Neural cell (in vitro differentiated cells): ENCODE results near the gene SLC16A1.

Experiments used
- EP300 ChIP-seq: fragments of 450-650 bp; conservative IDR thresholded peaks from 2 replicates; pipeline ENCODE4 v1.6.1; 2014; ENCODE audit warnings: antibody characterized with exemption, mild to moderate bottlenecking, moderate library complexity; ENCODE audit not compliant: poor library complexity, severe bottlenecking
- EZH2 ChIP-seq: fragments of 200-600, 300-800 bp; shearing (Covaris generic), sonication (generic); IDR thresholded peaks from 2 replicates; pipeline ENCODE4 v1.6.1; 2014; ENCODE audit warnings: antibody characterized with exemption, low read length, borderline replicate concordance, mild to moderate bottlenecking; ENCODE audit not compliant: insufficient read depth, poor library complexity, severe bottlenecking
- POLR2AphosphoS5 ChIP-seq: IDR thresholded peaks from 2 replicates; pipeline ENCODE4 v1.6.1; 2012
- SMC3 ChIP-seq: fragments of 450-650 bp; conservative IDR thresholded peaks from 2 replicates; pipeline ENCODE4 v1.6.1; 2014; ENCODE audit warnings: antibody characterized with exemption, mild to moderate bottlenecking, moderate library complexity; ENCODE audit not compliant: poor library complexity
- TAF1 ChIP-seq: IDR thresholded peaks from 2 replicates; pipeline ENCODE4 v1.6.1; 2012; ENCODE audit warnings: low read depth
- TF ChIP-seq, protein P1 (sequence below): fragments of 450-650 bp; IDR thresholded peaks from 2 replicates; pipeline ENCODE4 v1.5.1; 2014; ENCODE audit warnings: antibody characterized with exemption, mild to moderate bottlenecking, moderate library complexity; ENCODE audit not compliant: poor library complexity, severe bottlenecking
- TF ChIP-seq, protein P2 (sequence below): IDR thresholded peaks from 2 replicates; pipeline ENCODE4 v1.6.1; 2012; ENCODE audit warnings: borderline replicate concordance

DNA sequence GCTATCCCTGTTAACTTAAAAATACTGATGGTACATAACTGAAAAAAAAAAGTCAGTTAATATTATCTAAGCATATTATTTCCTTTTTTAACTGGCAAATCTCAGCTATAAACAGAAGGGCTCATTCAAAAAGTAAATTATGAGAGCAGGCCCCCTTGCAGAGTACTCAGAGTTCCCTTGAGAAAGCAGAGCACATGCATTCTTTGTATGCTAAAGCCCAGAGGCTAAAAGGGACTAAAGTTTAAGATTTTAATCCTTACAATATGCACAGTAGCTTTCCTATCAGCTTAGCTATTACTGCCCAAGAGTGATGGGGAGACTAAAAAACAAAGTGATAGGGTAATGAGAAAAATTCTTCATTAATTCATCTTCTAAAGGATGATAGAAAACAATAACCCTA is 18.5 kb downstream of the SLC16A1 start:
- TF ChIP-seq EZH2 (no peak), TAF1 (no peak), EP300 (no peak), POLR2AphosphoS5 (no peak), SMC3 (no peak)
- TF ChIP-seq, protein P1, sequence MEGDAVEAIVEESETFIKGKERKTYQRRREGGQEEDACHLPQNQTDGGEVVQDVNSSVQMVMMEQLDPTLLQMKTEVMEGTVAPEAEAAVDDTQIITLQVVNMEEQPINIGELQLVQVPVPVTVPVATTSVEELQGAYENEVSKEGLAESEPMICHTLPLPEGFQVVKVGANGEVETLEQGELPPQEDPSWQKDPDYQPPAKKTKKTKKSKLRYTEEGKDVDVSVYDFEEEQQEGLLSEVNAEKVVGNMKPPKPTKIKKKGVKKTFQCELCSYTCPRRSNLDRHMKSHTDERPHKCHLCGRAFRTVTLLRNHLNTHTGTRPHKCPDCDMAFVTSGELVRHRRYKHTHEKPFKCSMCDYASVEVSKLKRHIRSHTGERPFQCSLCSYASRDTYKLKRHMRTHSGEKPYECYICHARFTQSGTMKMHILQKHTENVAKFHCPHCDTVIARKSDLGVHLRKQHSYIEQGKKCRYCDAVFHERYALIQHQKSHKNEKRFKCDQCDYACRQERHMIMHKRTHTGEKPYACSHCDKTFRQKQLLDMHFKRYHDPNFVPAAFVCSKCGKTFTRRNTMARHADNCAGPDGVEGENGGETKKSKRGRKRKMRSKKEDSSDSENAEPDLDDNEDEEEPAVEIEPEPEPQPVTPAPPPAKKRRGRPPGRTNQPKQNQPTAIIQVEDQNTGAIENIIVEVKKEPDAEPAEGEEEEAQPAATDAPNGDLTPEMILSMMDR: no peak
- TF ChIP-seq, protein P2, sequence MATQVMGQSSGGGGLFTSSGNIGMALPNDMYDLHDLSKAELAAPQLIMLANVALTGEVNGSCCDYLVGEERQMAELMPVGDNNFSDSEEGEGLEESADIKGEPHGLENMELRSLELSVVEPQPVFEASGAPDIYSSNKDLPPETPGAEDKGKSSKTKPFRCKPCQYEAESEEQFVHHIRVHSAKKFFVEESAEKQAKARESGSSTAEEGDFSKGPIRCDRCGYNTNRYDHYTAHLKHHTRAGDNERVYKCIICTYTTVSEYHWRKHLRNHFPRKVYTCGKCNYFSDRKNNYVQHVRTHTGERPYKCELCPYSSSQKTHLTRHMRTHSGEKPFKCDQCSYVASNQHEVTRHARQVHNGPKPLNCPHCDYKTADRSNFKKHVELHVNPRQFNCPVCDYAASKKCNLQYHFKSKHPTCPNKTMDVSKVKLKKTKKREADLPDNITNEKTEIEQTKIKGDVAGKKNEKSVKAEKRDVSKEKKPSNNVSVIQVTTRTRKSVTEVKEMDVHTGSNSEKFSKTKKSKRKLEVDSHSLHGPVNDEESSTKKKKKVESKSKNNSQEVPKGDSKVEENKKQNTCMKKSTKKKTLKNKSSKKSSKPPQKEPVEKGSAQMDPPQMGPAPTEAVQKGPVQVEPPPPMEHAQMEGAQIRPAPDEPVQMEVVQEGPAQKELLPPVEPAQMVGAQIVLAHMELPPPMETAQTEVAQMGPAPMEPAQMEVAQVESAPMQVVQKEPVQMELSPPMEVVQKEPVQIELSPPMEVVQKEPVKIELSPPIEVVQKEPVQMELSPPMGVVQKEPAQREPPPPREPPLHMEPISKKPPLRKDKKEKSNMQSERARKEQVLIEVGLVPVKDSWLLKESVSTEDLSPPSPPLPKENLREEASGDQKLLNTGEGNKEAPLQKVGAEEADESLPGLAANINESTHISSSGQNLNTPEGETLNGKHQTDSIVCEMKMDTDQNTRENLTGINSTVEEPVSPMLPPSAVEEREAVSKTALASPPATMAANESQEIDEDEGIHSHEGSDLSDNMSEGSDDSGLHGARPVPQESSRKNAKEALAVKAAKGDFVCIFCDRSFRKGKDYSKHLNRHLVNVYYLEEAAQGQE: no peak
